Measurements from ENCODE around the gene KDELR3.

GRCh38 chr22:38422611-38423511, 45.0 kb upstream of the KDELR3 start:
- TF ChIP-seq CTCF (IDR thresholded peaks at IDR 0.05; ENCODE audit: insufficient read depth, low read depth, low read length): no peak
- TF ChIP-seq EZH2 (IDR thresholded peaks at IDR 0.05; ENCODE audit: insufficient read depth, low read length): no peak

Data from astrocyte (in vitro differentiated cells and primary cell).